ENCODE data around the gene AQP12A.
A peak's percentile ranks its signal among the peaks of the same experiment; 100 is the strongest.
"Not testable (repeated sequence)": the region's sequence is repeated elsewhere in the genome, so short reads cannot be mapped to it uniquely, and the experiment has no call there.

Gene AQP12A

GRCh38 chr2:240691631-240692420 lies at the start of gene AQP12A:
AQP12A (plus strand) TSS chr2:240691866; CDS start chr2:240691914, 48 bp downstream.
- not testable (repeated sequence) for DNase-seq

GRCh38 chr2:240642061-240642805 lies 49.4 kb upstream of the AQP12A start:
- DNase-seq: no peak

- DNase-seq: no peak
Observed at GRCh38 chr2:240642806-240643092, 48.9 kb upstream of the AQP12A start.

GRCh38 chr2:240643093-240643810 lies 48.4 kb upstream of the AQP12A start:
- no peak for DNase-seq

GRCh38 chr2:240643811-240644150 lies 47.9 kb upstream of the AQP12A start:
- DNase-seq: no peak

- no peak for DNase-seq
Observed at GRCh38 chr2:240644171-240644651, 47.5 kb upstream of the AQP12A start.

GRCh38 chr2:240644859-240645301 lies 46.8 kb upstream of the AQP12A start:
- DNase-seq: no peak

- no peak for DNase-seq
Observed at GRCh38 chr2:240645346-240645745, 46.3 kb upstream of the AQP12A start.

- no peak for DNase-seq
Observed at GRCh38 chr2:240645801-240646175, 45.9 kb upstream of the AQP12A start.

GRCh38 chr2:240646176-240646899 lies 45.3 kb upstream of the AQP12A start:
- DNase-seq: peak; percentile 68

GRCh38 chr2:240646900-240647502 lies 44.7 kb upstream of the AQP12A start:
- DNase-seq: peak; percentile 46

- DNase-seq: no peak
Observed at GRCh38 chr2:240647503-240648154, 44.0 kb upstream of the AQP12A start.

GRCh38 chr2:240648155-240648649 lies 43.5 kb upstream of the AQP12A start:
- no peak for DNase-seq

GRCh38 chr2:240648650-240649275 lies 42.9 kb upstream of the AQP12A start:
- DNase-seq: no peak

- no peak for DNase-seq
Observed at GRCh38 chr2:240649331-240649730, 42.3 kb upstream of the AQP12A start.

- DNase-seq: no peak
Observed at GRCh38 chr2:240650254-240650965, 41.3 kb upstream of the AQP12A start.

- DNase-seq: no peak
Observed at GRCh38 chr2:240651185-240651584, 40.5 kb upstream of the AQP12A start.

GRCh38 chr2:240655931-240656886 lies 35.5 kb upstream of the AQP12A start:
- DNase-seq: no peak

GRCh38 chr2:240659883-240660282 lies 31.8 kb upstream of the AQP12A start:
- DNase-seq: not testable (repeated sequence)
